ENCODE results near the gene C19orf25. TPM values are rescaled to one million over a fixed set of nuclear protein-coding genes. Genes with fewer than 3 reads are reported as not detected.

Gene C19orf25
- total and polyA plus RNA-seq, 2 of the 13 experiments (the other 11 are each of a cell fraction or from before 2014, with no cell fraction given) = 14.2 to 32.4 TPM

- TF ChIP-seq HMGXB4 (CRISPR knock-in tag; IDR thresholded peaks at IDR 0.05; ENCODE audit: borderline replicate concordance in 1 of 2, low read depth in 1 of 2) = peak in 1 of 2 experiments; percentile 50; a peak in 1 of 4 replicates
- no peak for TF ChIP-seq HHEX (CRISPR knock-in tag; IDR thresholded peaks at IDR 0.05)
- TF ChIP-seq ZNF354B (CRISPR knock-in tag; IDR thresholded peaks at IDR 0.05) = no peak
- TF ChIP-seq ZMYM3 (CRISPR knock-in tag; IDR thresholded peaks at IDR 0.05) = no peak
- TF ChIP-seq ZNF33A (CRISPR knock-in tag; IDR thresholded peaks at IDR 0.05; ENCODE audit: borderline replicate concordance) = no peak
- peak; percentile 30; the same call in 1 of the 2 replicates for TF ChIP-seq POLR2G (IDR thresholded peaks at IDR 0.05; ENCODE audit: low read depth, low read length)
- no peak for TF ChIP-seq ZNF136 (CRISPR knock-in tag; IDR thresholded peaks at IDR 0.05; ENCODE audit: low read depth)
- 0 out of 2 replicates have a peak, but pooled peaks have one; percentile 8 for TF ChIP-seq ZBED4 (CRISPR knock-in tag; IDR thresholded peaks at IDR 0.05; ENCODE audit: borderline replicate concordance)
- no peak for TF ChIP-seq RXRB (CRISPR knock-in tag; IDR thresholded peaks at IDR 0.05; ENCODE audit: borderline replicate concordance)
- TF ChIP-seq PAWR (CRISPR knock-in tag; IDR thresholded peaks at IDR 0.05; ENCODE audit: borderline replicate concordance) = no peak
- no peak for TF ChIP-seq RFXANK (CRISPR knock-in tag; IDR thresholded peaks at IDR 0.05)
- peak; percentile 87 for TF ChIP-seq KDM2A (CRISPR knock-in tag; IDR thresholded peaks at IDR 0.05; ENCODE audit: borderline replicate concordance, low read depth)
- no peak for TF ChIP-seq THAP11 (CRISPR knock-in tag; IDR thresholded peaks at IDR 0.05)
- no peak for TF ChIP-seq KMT2A (CRISPR knock-in tag; IDR thresholded peaks at IDR 0.05)
- TF ChIP-seq POLR2A (IDR thresholded peaks at IDR 0.05; ENCODE audit: insufficient read depth in 1 of 2, low read depth in 2 of 2, low read length in 2 of 2) = no peak
- TF ChIP-seq ZNF224 (CRISPR knock-in tag; IDR thresholded peaks at IDR 0.05) = no peak
- TF ChIP-seq SMARCE1 (IDR thresholded peaks at IDR 0.05; ENCODE audit: borderline replicate concordance) = no peak
- TF ChIP-seq ISL2 (CRISPR knock-in tag; IDR thresholded peaks at IDR 0.05) = no peak
- no peak for TF ChIP-seq DPF2 (CRISPR knock-in tag; IDR thresholded peaks at IDR 0.05; ENCODE audit: borderline replicate concordance, low read depth)
- TF ChIP-seq ZNF367 (CRISPR knock-in tag; IDR thresholded peaks at IDR 0.05; ENCODE audit: borderline replicate concordance) = no peak
- peak; percentile 19 for TF ChIP-seq YY1 (IDR thresholded peaks at IDR 0.05; ENCODE audit: insufficient read depth, insufficient replicate concordance, low read depth, low read length)
- no peak for TF ChIP-seq RARA (CRISPR knock-in tag; IDR thresholded peaks at IDR 0.05)
- no peak for TF ChIP-seq ZNF720 (CRISPR knock-in tag; IDR thresholded peaks at IDR 0.05)
- peak; percentile 11; the same call in 1 of the 2 replicates for TF ChIP-seq PCBP1 (IDR thresholded peaks at IDR 0.05; ENCODE audit: borderline replicate concordance, low read depth, low read length)
- TF ChIP-seq, protein P1, sequence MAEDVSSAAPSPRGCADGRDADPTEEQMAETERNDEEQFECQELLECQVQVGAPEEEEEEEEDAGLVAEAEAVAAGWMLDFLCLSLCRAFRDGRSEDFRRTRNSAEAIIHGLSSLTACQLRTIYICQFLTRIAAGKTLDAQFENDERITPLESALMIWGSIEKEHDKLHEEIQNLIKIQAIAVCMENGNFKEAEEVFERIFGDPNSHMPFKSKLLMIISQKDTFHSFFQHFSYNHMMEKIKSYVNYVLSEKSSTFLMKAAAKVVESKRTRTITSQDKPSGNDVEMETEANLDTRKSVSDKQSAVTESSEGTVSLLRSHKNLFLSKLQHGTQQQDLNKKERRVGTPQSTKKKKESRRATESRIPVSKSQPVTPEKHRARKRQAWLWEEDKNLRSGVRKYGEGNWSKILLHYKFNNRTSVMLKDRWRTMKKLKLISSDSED (CRISPR knock-in tag; IDR thresholded peaks at IDR 0.05) = no peak
Observed at GRCh38 chr19:1470305-1471009, 8.6 kb downstream of the C19orf25 start (continued).
